Liver (tissue), 9 donors: ENCODE measurements around the gene PTK6. TPM values are rescaled to one million over a fixed set of nuclear protein-coding genes. Genes with fewer than 3 reads are reported as not detected.

Experiments
- DNase-seq: peaks from one replicate; pipeline ENCODE4 v3.0.0-alpha.2; 2017; ENCODE audit warnings: low spot score
- H3K27ac ChIP-seq, 2 donors: one replicate each; pipeline ENCODE4 v1.7.0; 2013; ENCODE audit warnings: inconsistent platforms in 2 of 2, low read length in 2 of 2, control low read depth in 1 of 2, low read depth in 1 of 2, mild to moderate bottlenecking in 1 of 2
- H3K27me3 ChIP-seq, 4 donors: one replicate each; pipeline versions ENCODE4 v1.6.1 to v1.7.0; 2013; ENCODE audit warnings: low read length in 3 of 4, inconsistent platforms in 1 of 4, mild to moderate bottlenecking in 1 of 4, moderate library complexity in 1 of 4; ENCODE audit not compliant: control insufficient read depth in 4 of 4, insufficient read depth in 4 of 4
- H3K36me3 ChIP-seq, 4 donors: one replicate each; pipeline versions ENCODE4 v1.6.1 to v1.7.0; 2013; ENCODE audit warnings: low read length in 3 of 4, mild to moderate bottlenecking in 3 of 4, low read depth in 1 of 4, moderate library complexity in 1 of 4; ENCODE audit not compliant: control insufficient read depth in 4 of 4, insufficient read depth in 3 of 4
- H3K4me1 ChIP-seq, 4 donors: one replicate each; pipeline versions ENCODE4 v1.6.1 to v1.7.0; 2013; ENCODE audit warnings: low read length in 3 of 4, mild to moderate bottlenecking in 3 of 4, moderate library complexity in 1 of 4; ENCODE audit not compliant: control insufficient read depth in 4 of 4, insufficient read depth in 4 of 4
- H3K4me3 ChIP-seq, 3 donors: one replicate each; pipeline versions ENCODE4 v1.6.1 to v1.7.0; 2013; ENCODE audit warnings: low read length in 3 of 3, control low read depth in 1 of 3, low read depth in 1 of 3, mild to moderate bottlenecking in 1 of 3
- H3K9ac ChIP-seq, 2 donors: one replicate each; pipeline ENCODE4 v1.7.0; 2013; ENCODE audit warnings: low read length in 2 of 2, mild to moderate bottlenecking in 2 of 2, moderate library complexity in 2 of 2, control low read depth in 1 of 2, low read depth in 1 of 2
- H3K9me3 ChIP-seq, 4 donors: one replicate each; pipeline versions ENCODE4 v1.6.1 to v1.7.0; 2013; ENCODE audit warnings: low read length in 3 of 4; ENCODE audit not compliant: control insufficient read depth in 4 of 4
- ATF3 ChIP-seq: IDR thresholded peaks from 2 replicates; pipeline ENCODE4 v1.6.1; 2016; ENCODE audit warnings: antibody characterized with exemption
- CTCF ChIP-seq: fragments of 150-350 bp; IDR thresholded peaks from 2 replicates; pipeline ENCODE4 v1.5.1; 2017; ENCODE audit warnings: improper control_type of control experiment, low read depth, low read length; ENCODE audit not compliant: missing input control
- EGR1 ChIP-seq, 2 donors: IDR thresholded peaks; 2 replicates each; pipeline ENCODE4 v1.6.1; 2016 to 2018; ENCODE audit warnings: antibody characterized with exemption in 2 of 2, low read depth in 2 of 2
- FOXA1 ChIP-seq: IDR thresholded peaks from 2 replicates; pipeline ENCODE4 v1.6.1; 2016; ENCODE audit warnings: antibody characterized with exemption
- FOXA2 ChIP-seq: IDR thresholded peaks from 2 replicates; pipeline ENCODE4 v1.6.1; 2016; ENCODE audit warnings: antibody characterized with exemption
- GABPA ChIP-seq, 2 donors: IDR thresholded peaks in 1 of 2; conservative IDR thresholded peaks in 1 of 2; 2 replicates each; pipeline ENCODE4 v1.6.1; 2016; ENCODE audit warnings: antibody characterized with exemption in 2 of 2, mild to moderate bottlenecking in 1 of 2, moderate library complexity in 1 of 2
- HNF4G ChIP-seq: IDR thresholded peaks from 2 replicates; pipeline ENCODE4 v1.6.1; 2016; ENCODE audit warnings: antibody characterized with exemption
- JUND ChIP-seq, 2 donors: IDR thresholded peaks; 2 replicates each; pipeline ENCODE4 v1.6.1; 2016; ENCODE audit warnings: antibody characterized with exemption in 2 of 2
- MAX ChIP-seq: IDR thresholded peaks from 2 replicates; pipeline ENCODE4 v1.6.1; 2016; ENCODE audit warnings: antibody characterized with exemption
- NR2F2 ChIP-seq: IDR thresholded peaks from 2 replicates; pipeline ENCODE4 v1.6.1; 2016; ENCODE audit warnings: antibody characterized with exemption
- RAD21 ChIP-seq, 2 donors: IDR thresholded peaks; 2 replicates each; pipeline ENCODE4 v1.6.1; 2016; ENCODE audit warnings: antibody characterized with exemption in 2 of 2, mild to moderate bottlenecking in 2 of 2
- RXRA ChIP-seq, 2 donors: IDR thresholded peaks; 2 replicates each; pipeline ENCODE4 v1.6.1; 2017 to 2018; ENCODE audit warnings: antibody characterized with exemption in 2 of 2, mild to moderate bottlenecking in 1 of 2
- TAF1 ChIP-seq: conservative IDR thresholded peaks from 2 replicates; pipeline ENCODE4 v1.6.1; 2016; ENCODE audit warnings: antibody characterized with exemption, mild to moderate bottlenecking
- YY1 ChIP-seq: IDR thresholded peaks from 2 replicates; pipeline ENCODE4 v1.6.1; 2016; ENCODE audit warnings: antibody characterized with exemption, mild to moderate bottlenecking
- WGBS: extraction: QIAGEN DNeasy Blood & Tissue Kit; methylation state at CpG from one replicate; pipeline ENCODE4 v1.1.7; 2013; 5-methylcytosine and 5-hydroxymethylcytosine counted together
- polyA plus RNA-seq, 2 donors: library from polyadenylated mRNA; stranded (reverse) in 1 of 2; unstranded in 1 of 2; fragments of 200-250 nt in 1 of 2; fragments of >200 nt in 1 of 2; fragmentation: Nextera tagmentation in 1 of 2; extraction: Ambion mirVana in 1 of 2; gene quantifications; one replicate each; pipeline versions ENCODE4 v1.2.1 to v1.2.3, GENCODE V29; 2013 to 2015
- total RNA-seq, 2 donors: library from RNA; depleted of rRNA; stranded (reverse); fragments of >200 nt; gene quantifications; one replicate each; pipeline ENCODE4 v1.2.3, GENCODE V29; 2014
- donor health status: healthy.
- donor health status: healthy.
- donor health status: healthy.
- donor health status: healthy.
- donor health status: healthy.

PTK6 gene
- total and polyA plus RNA-seq, 4 donors = 0.05 to 1.2 (median 0.23) TPM

GRCh38 chr20:63543131-63543530, 6.0 kb upstream of the PTK6 start:
- Histone ChIP-seq H3K27me3 (no peaks in the 10 kb centered on the region), H3K9me3 (no peaks in the 10 kb centered on the region), H3K4me3 (no peak overlapping the region), H3K27ac (no peak overlapping the region), H3K4me1 (no peaks in the 10 kb centered on the region), H3K9ac (no peak overlapping the region), H3K36me3 (no peaks in the 10 kb centered on the region)
- 88% methylated on average over 10 of the region's 10 CpGs for WGBS
- no peak for TF ChIP-seq RAD21 (IDR thresholded peaks at IDR 0.05)
- no peak for TF ChIP-seq TAF1
- TF ChIP-seq CTCF = no peak
- TF ChIP-seq JUND (IDR thresholded peaks at IDR 0.05) = no peak
- no peak for TF ChIP-seq MAX
- TF ChIP-seq FOXA1 = no peak
- no peak for TF ChIP-seq ATF3
- no peak for TF ChIP-seq FOXA2
- no peak for TF ChIP-seq NR2F2
- no peak for TF ChIP-seq HNF4G
- no peak for TF ChIP-seq GABPA (IDR thresholded peaks at IDR 0.05 in 1 of 2, conservative IDR thresholded peaks at IDR 0.05 in 1 of 2)
- DNase-seq = no peak

GRCh38 chr20:63542696-63543095, 5.5 kb upstream of the PTK6 start:
- WGBS = 90% methylated on average over 10 of the region's 10 CpGs
- Histone ChIP-seq H3K9ac (no peak overlapping the region), H3K4me1 (peaks cover 0 to 3% (median under 1%) of the 10 kb centered on the region in 4 donors), H3K4me3 (no peak overlapping the region), H3K36me3 (no peaks in the 10 kb centered on the region), H3K9me3 (no peaks in the 10 kb centered on the region), H3K27ac (no peak overlapping the region), H3K27me3 (no peaks in the 10 kb centered on the region)
- DNase-seq = no peak
- TF ChIP-seq MAX (no peak), FOXA2 (no peak)

- H3K9ac ChIP-seq = no peak overlapping the region
- peaks cover 0 to 9% (median 6%) of the 10 kb centered on the region in 4 donors for H3K4me1 ChIP-seq
- 87% methylated on average over 36 of the region's 36 CpGs for WGBS
- no peak for TF ChIP-seq EGR1 (IDR thresholded peaks at IDR 0.05; ENCODE audit: low read depth in 2 of 2)
- TF ChIP-seq FOXA2 = no peak
- TF ChIP-seq ATF3 = no peak
- TF ChIP-seq GABPA (IDR thresholded peaks at IDR 0.05 in 1 of 2, conservative IDR thresholded peaks at IDR 0.05 in 1 of 2) = no peak
- TF ChIP-seq YY1 = no peak
- TF ChIP-seq RXRA (IDR thresholded peaks at IDR 0.05) = no peak
- TF ChIP-seq MAX = no peak
- TF ChIP-seq NR2F2 = no peak
- no peak overlapping the region for H3K4me3 ChIP-seq
- H3K27me3 ChIP-seq = no peaks in the 10 kb centered on the region
- no peaks in the 10 kb centered on the region for H3K9me3 ChIP-seq
- DNase-seq = no peak
- H3K36me3 ChIP-seq = no peaks in the 10 kb centered on the region
- no peak overlapping the region for H3K27ac ChIP-seq
Measured at GRCh38 chr20:63542031-63542559, 4.9 kb upstream of the PTK6 start.
